DOHH2 (cell line): ENCODE data around the gene APC.

Experiments
- H3F3A ChIP-seq: fragments of 200-600 bp; sonication (generic), shearing (Covaris generic); 2 replicates; pipeline ENCODE4 v1.6.0; 2016; ENCODE audit warnings: antibody characterized with exemption, mild to moderate bottlenecking; ENCODE audit not compliant: control insufficient read depth, insufficient read depth
- H3K27ac ChIP-seq: fragments of 200-600 bp; sonication (generic); 2 replicates; pipeline ENCODE4 v1.5.1; 2014; ENCODE audit warnings: low read depth, mild to moderate bottlenecking, low read length, moderate library complexity
- H3K27me3 ChIP-seq: fragments of 200-600 bp; sonication (generic); 2 replicates; pipeline ENCODE4 v1.6.1; 2014; ENCODE audit warnings: mild to moderate bottlenecking, low read length, mixed read lengths; ENCODE audit not compliant: control insufficient read depth
- H3K36me3 ChIP-seq: fragments of 200-600 bp; sonication (generic); 2 replicates; pipeline ENCODE4 v1.6.1; 2014; ENCODE audit warnings: mild to moderate bottlenecking, low read length, moderate library complexity, mixed read lengths; ENCODE audit not compliant: control insufficient read depth
- H3K4me1 ChIP-seq: fragments of 200-600 bp; sonication (generic); 2 replicates; pipeline ENCODE4 v1.6.1; 2014; ENCODE audit warnings: mild to moderate bottlenecking, low read length, mixed read lengths; ENCODE audit not compliant: control insufficient read depth
- H3K4me2 ChIP-seq: fragments of 200-600 bp; sonication (generic); 2 replicates; pipeline ENCODE4 v1.6.0; 2014; ENCODE audit warnings: mild to moderate bottlenecking, low read length, moderate library complexity
- H3K4me3 ChIP-seq: fragments of 200-600 bp; sonication (generic); 2 replicates; pipeline ENCODE4 v1.5.1; 2014; ENCODE audit warnings: mild to moderate bottlenecking, low read length, mixed read lengths
- H3K79me2 ChIP-seq: fragments of 200-600 bp; sonication (generic); 2 replicates; pipeline ENCODE4 v1.6.1; 2014; ENCODE audit warnings: mild to moderate bottlenecking, low read length, mixed read lengths; ENCODE audit not compliant: control insufficient read depth
- H3K9me2 ChIP-seq: fragments of 200-600 bp; sonication (generic); replicated peaks from 2 replicates; pipeline ENCODE4 v1.6.1; 2014; ENCODE audit warnings: mild to moderate bottlenecking, low read length, mixed read lengths; ENCODE audit not compliant: control insufficient read depth
- H3K9me3 ChIP-seq: fragments of 200-600 bp; sonication (generic); 2 replicates; pipeline ENCODE4 v1.6.1; 2014; ENCODE audit warnings: antibody characterized with exemption, low read length, mixed read lengths; ENCODE audit not compliant: control insufficient read depth, insufficient read depth
- H4K20me1 ChIP-seq: fragments of 200-600 bp; sonication (generic); 2 replicates; pipeline ENCODE4 v1.6.0; 2014; ENCODE audit warnings: low read depth, mild to moderate bottlenecking, antibody characterized with exemption, low read length, moderate library complexity; ENCODE audit not compliant: control insufficient read depth, insufficient read depth
- EZH2phosphoT487 ChIP-seq: fragments of 200-600 bp; sonication (generic); IDR thresholded peaks from 2 replicates; pipeline ENCODE4 v1.6.1; 2017; ENCODE audit warnings: borderline replicate concordance, mild to moderate bottlenecking, antibody characterized with exemption, low read length, moderate library complexity, mixed read lengths
- TF ChIP-seq, protein P1 (sequence below): fragments of 200-600 bp; sonication (generic); IDR thresholded peaks from one replicate; pipeline ENCODE4 v1.5.1; 2014; ENCODE audit warnings: antibody characterized with exemption, mild to moderate bottlenecking, low read depth, low read length; ENCODE audit not compliant: poor library complexity, severe bottlenecking

The APC gene

DNA sequence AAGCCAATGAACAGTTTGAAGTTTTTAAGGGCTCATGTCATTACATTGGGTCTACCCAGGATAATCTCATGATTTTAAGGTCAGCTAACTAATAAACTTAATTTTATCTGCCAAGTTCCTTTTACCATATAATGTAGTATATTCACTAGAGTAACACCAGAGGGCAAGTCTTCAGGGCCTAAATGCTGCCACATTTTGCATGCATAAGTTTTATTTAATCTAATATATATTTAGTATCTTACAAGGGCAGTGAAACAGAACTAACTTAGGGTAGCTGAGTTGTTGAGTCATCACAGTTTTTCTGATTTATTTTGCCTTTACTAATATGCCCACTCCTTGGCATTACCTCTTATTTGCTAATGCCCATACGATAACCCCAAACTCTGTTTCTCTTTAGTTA lies 8.1 kb upstream of the APC start:
- Histone ChIP-seq H3K27me3 (no peaks in the 10 kb centered on the region), H3K36me3 (no peaks in the 10 kb centered on the region), H3K27ac (no peak overlapping the region), H3F3A (no peaks in the 10 kb centered on the region), H4K20me1 (no peaks in the 10 kb centered on the region), H3K79me2 (peaks cover 36% of the 10 kb centered on the region), H3K4me3 (no peak overlapping the region), H3K9me3 (no peaks in the 10 kb centered on the region), H3K9me2 (no peaks in the 10 kb centered on the region), H3K4me2 (no peak overlapping the region), H3K4me1 (peaks cover 4% of the 10 kb centered on the region; the same call in 1 of the 2 replicates)
- TF ChIP-seq, protein P1, sequence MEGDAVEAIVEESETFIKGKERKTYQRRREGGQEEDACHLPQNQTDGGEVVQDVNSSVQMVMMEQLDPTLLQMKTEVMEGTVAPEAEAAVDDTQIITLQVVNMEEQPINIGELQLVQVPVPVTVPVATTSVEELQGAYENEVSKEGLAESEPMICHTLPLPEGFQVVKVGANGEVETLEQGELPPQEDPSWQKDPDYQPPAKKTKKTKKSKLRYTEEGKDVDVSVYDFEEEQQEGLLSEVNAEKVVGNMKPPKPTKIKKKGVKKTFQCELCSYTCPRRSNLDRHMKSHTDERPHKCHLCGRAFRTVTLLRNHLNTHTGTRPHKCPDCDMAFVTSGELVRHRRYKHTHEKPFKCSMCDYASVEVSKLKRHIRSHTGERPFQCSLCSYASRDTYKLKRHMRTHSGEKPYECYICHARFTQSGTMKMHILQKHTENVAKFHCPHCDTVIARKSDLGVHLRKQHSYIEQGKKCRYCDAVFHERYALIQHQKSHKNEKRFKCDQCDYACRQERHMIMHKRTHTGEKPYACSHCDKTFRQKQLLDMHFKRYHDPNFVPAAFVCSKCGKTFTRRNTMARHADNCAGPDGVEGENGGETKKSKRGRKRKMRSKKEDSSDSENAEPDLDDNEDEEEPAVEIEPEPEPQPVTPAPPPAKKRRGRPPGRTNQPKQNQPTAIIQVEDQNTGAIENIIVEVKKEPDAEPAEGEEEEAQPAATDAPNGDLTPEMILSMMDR: no peak
- TF ChIP-seq EZH2phosphoT487: no peak

DNA sequence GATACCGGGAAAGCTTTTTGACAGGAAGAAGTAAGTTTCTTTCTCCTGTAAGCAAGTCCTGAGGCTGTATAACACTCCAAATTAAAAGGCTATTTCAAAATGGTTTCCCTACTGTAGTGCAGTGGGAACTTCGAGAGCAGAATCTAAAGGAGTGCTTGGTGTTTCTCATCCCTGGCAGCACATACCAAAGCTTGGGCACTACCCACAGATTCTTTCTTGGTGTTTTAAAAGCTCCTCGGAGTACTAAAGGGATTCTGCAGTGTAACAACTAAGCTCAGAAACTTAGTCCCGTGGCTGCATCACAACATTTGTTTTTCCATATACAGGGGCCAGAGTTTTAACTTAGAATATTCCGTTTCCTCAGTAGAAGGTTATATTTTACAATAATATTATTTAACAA lies 5.6 kb upstream of the APC start:
- no peaks in the 10 kb centered on the region for H3F3A ChIP-seq
- H3K27me3 ChIP-seq: no peaks in the 10 kb centered on the region
- H4K20me1 ChIP-seq: no peaks in the 10 kb centered on the region
- no peaks in the 10 kb centered on the region for H3K9me2 ChIP-seq
- no peak overlapping the region for H3K27ac ChIP-seq
- no peak overlapping the region for H3K4me2 ChIP-seq
- H3K79me2 ChIP-seq: peaks cover 22% of the 10 kb centered on the region
- H3K36me3 ChIP-seq: no peaks in the 10 kb centered on the region
- TF ChIP-seq, protein P1: no peak
- no peak for TF ChIP-seq EZH2phosphoT487
- H3K4me1 ChIP-seq: peaks cover 22% of the 10 kb centered on the region
- no peaks in the 10 kb centered on the region for H3K9me3 ChIP-seq
- H3K4me3 ChIP-seq: no peak overlapping the region

DNA sequence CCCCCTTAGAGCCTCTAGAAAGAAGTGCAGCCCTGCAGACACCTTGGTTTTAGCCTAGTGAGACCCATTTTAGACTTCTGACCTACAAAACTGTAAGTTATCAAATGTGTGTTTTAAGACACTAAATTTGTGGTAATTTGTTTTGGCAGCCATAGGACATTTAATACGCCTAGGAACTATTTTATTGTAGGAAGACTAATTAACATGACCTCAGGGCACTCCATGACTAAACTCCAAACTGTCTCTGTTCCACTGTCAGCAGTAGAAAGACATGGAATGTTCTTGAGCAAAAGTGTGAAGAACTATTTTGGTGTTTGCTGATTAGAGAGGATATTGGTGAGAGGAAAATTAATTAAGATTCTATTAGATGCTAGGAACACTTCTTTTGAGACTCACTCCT lies 4.1 kb upstream of the APC start:
- no peak overlapping the region for H3K4me3 ChIP-seq
- no peaks in the 10 kb centered on the region for H3K9me3 ChIP-seq
- no peaks in the 10 kb centered on the region for H3K36me3 ChIP-seq
- no peak overlapping the region for H3K27ac ChIP-seq
- H3K79me2 ChIP-seq: peaks cover 35% of the 10 kb centered on the region
- H3K27me3 ChIP-seq: no peaks in the 10 kb centered on the region
- no peaks in the 10 kb centered on the region for H3K9me2 ChIP-seq
- H3F3A ChIP-seq: no peaks in the 10 kb centered on the region; the same call in 1 of the 2 replicates
- no peaks in the 10 kb centered on the region for H4K20me1 ChIP-seq
- H3K4me2 ChIP-seq: no peak overlapping the region
- peaks cover 36% of the 10 kb centered on the region for H3K4me1 ChIP-seq
- no peak for TF ChIP-seq EZH2phosphoT487
- TF ChIP-seq, protein P1: no peak

GRCh38 chr5:112734597-112734996 lies 3.1 kb upstream of the APC start:
- Histone ChIP-seq H3K27me3 (no peaks in the 10 kb centered on the region), H3K27ac (no peak overlapping the region), H3K9me2 (no peaks in the 10 kb centered on the region), H4K20me1 (no peaks in the 10 kb centered on the region), H3K9me3 (no peaks in the 10 kb centered on the region), H3K4me2 (no peak overlapping the region), H3K4me1 (peaks cover 33% of the 10 kb centered on the region), H3K36me3 (no peaks in the 10 kb centered on the region), H3K4me3 (no peak overlapping the region), H3F3A (peaks cover 4% of the 10 kb centered on the region; the same call in 1 of the 2 replicates), H3K79me2 (peaks cover 38% of the 10 kb centered on the region)
- no peak for TF ChIP-seq EZH2phosphoT487
- TF ChIP-seq, protein P1: no peak
